ENCODE results near the gene PCDH1. TPM values are rescaled to one million over a fixed set of nuclear protein-coding genes. Genes with fewer than 3 reads are reported as not detected.

Gene PCDH1
- total RNA-seq, 1 donor from 2014 or later = 36.4 TPM

- intact Hi-C loops (cut with DNase I) = loop anchor here (5.0 to 10.0 kb wide), 2 partner anchors 88 to 174 kb away; partner anchors contain the start of gene RNF14
- ATAC-seq (no peak), DNase-seq (ENCODE audit: low spot score) (no peak)
Observed at GRCh38 chr5:141876628-141877355, 1.4 kb downstream of the PCDH1 start.

GRCh38 chr5:141875795-141876627 lies 2.2 kb downstream of the PCDH1 start:
- DNase-seq (ENCODE audit: low spot score) (no peak), ATAC-seq (no peak)
- intact Hi-C loops (cut with DNase I) = loop anchor here (5.0 to 10.0 kb wide), 2 partner anchors 89 to 174 kb away; partner anchors contain the start of gene RNF14

DNA sequence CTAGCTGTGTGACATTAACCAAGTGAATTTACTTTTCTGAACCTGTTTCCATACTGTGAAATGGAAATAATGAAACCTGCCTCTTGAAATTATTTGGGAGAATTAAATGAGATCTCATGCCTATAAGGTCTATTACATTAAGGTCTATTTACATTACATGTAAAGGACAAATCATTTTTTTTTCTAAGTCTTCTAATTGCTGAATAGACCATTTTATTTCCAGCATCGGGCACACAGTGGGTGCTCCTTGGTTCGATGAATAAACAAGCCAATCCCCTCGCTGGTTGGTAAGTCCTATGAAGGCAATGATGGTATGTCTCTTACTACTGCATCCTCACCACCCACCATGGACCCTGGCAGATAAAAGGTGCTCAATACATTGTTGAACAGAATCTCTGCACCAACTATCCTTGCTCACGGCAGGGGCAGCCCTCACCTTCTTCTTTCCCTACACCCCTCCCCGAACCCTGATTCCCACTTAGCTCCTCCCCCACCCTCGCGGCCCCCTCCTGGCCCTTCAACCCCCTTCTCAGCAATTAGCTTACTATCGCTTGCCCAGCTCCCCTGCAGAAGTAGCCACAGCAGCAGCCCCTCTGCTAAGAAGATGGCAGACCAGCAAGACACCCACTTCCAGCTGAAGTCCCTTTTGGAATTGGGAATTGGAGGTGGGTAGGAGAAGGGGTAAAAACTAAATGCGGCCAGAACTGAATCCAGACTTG lies 3.0 kb downstream of the PCDH1 start:
- DNase-seq (ENCODE audit: low spot score) (no peak), ATAC-seq (no peak)
- intact Hi-C loops (cut with DNase I) = loop anchor here (5.0 to 10.0 kb wide), 2 partner anchors 90 to 173 kb away; partner anchors contain the start of gene RNF14

- intact Hi-C loops (cut with DNase I) = loop anchor here (10.0 kb wide), 1 partner anchor 90 kb away; the partner anchor contains the start of gene RNF14
- DNase-seq (ENCODE audit: low spot score) (no peak), ATAC-seq (no peak)
Observed at GRCh38 chr5:141874262-141874964, 3.8 kb downstream of the PCDH1 start.

DNA sequence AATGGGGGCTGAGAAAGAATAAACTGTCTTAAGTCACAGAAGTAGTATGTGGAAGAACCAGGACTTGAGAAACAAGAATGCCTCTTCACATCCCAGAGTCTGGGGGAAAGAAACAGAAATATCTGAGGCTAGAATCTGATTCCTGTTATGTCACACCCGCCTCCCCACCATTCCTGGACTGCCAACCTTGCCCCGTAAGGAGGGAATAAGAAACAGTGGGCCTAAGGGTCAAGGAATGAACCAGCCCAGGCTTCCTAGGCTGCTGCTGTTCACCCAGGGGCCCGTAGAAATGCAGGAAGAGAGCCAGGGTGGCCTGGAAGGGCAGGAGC lies 4.3 kb downstream of the PCDH1 start:
- no peak for DNase-seq (ENCODE audit: low spot score)
- no peak for ATAC-seq
- intact Hi-C loops (cut with DNase I) = loop anchor here (10.0 kb wide), 1 partner anchor 91 kb away; the partner anchor contains the start of gene RNF14

DNA sequence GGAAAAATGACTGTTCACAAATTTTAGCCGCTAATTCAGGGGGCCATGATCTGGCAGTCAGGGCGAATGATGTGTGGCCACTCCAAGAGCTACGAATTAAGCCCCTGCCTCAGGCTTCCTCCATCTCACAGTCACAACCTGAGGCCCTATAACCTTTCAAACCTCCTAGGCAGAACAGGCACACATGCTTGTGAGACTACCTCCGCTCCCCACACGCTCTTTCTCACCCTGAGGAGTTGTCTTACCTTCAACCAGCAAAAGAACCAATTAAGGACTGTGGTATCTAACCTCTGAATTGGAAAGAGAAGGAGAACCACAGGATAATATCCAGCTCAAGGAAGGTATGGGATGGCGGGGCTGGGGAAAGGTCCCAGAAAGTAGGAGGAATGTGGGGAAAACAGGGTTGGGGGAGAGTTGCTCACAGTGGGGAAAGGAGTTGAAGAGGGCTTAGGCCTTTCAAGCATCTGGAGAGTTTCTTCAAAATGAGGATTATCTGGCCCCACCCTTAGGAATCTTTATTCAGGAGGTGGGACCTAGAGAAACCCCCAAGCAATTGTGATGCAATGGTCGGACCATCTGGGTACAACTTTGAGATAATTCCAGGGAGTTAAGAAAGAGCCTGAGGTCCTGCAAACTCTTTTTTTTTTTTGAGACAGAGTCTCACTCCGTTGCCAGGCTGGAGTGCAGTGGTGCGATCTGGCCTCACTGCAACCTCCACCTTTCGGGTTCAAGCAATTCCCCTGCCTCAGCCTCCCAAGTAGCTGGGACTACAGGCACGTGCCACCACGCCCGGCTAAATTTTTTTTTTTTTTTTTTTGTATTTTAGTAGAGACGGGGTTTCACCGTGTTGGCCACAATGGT lies 5.5 kb downstream of the PCDH1 start:
- DNase-seq (ENCODE audit: low spot score) (no peak), ATAC-seq (no peak)
- intact Hi-C loops (cut with DNase I) = loop anchor here (10.0 kb wide), 1 partner anchor 92 kb away; the partner anchor contains the start of gene RNF14

- intact Hi-C loops (cut with DNase I) = loop anchor here (10.0 kb wide), 1 partner anchor 93 kb away; the partner anchor contains the start of gene RNF14
- ATAC-seq (no peak), DNase-seq (ENCODE audit: low spot score) (no peak)
Observed at GRCh38 chr5:141871870-141872269, 6.3 kb downstream of the PCDH1 start.

DNA sequence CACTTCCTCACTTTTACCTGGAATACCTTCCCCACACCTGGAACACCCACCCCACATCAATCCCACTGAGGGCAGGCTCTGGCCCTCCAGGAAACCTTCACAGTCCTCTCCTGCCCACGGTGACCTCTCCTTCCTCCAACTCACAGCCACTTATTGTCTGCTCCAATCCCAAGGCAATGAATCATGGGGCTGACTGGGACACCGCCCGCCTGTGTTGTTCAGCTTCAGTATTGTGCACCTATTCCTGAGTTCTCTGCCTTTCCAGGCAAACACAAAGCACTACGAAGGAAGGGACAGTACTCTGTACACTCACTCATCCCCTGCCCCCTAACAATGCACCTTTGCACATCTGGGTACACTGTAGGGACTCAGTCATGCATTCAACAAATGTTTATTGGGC lies 7.3 kb downstream of the PCDH1 start:
- intact Hi-C loops (cut with DNase I) = loop anchor here (10.0 kb wide), 1 partner anchor 94 kb away; the partner anchor contains the start of gene RNF14
- ATAC-seq = no peak
- DNase-seq (ENCODE audit: low spot score) = no peak

- ATAC-seq (no peak), DNase-seq (ENCODE audit: low spot score) (no peak)
- intact Hi-C loops (cut with DNase I) = loop anchor here (10.0 kb wide), 1 partner anchor 95 kb away; the partner anchor contains the start of gene RNF14
Observed at GRCh38 chr5:141870228-141870627, 8.0 kb downstream of the PCDH1 start.

DNA sequence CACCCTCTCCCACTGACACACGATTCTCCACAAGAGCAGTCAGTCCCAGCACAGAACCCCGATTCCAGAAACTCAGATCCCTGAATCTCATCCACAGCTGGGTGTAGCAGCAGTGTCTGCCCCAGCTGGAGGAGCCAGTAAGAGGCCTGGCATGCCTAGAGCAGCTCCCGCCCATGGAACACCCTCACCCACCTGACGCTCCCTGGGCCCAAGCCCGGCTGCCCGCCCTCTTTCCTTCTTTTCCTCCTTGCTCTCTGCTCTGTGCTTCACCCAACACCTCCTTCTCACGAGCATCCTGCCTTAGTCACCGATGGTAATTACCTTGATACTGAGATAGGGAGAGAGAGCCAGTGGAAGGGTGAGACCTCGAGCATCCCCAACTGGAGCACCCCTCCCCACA lies 8.7 kb downstream of the PCDH1 start:
- intact Hi-C loops (cut with DNase I) = no loop called here
- DNase-seq (ENCODE audit: low spot score) (no peak), ATAC-seq (no peak)

- intact Hi-C loops (cut with DNase I) = no loop called here
- DNase-seq (ENCODE audit: low spot score) = no peak
- ATAC-seq = no peak
Observed at GRCh38 chr5:141869040-141869439, 9.2 kb downstream of the PCDH1 start.

- intact Hi-C loops (cut with DNase I) = no loop called here
- ATAC-seq (no peak), DNase-seq (ENCODE audit: low spot score) (no peak)
Observed at GRCh38 chr5:141868541-141868940, 9.7 kb downstream of the PCDH1 start.

DNA sequence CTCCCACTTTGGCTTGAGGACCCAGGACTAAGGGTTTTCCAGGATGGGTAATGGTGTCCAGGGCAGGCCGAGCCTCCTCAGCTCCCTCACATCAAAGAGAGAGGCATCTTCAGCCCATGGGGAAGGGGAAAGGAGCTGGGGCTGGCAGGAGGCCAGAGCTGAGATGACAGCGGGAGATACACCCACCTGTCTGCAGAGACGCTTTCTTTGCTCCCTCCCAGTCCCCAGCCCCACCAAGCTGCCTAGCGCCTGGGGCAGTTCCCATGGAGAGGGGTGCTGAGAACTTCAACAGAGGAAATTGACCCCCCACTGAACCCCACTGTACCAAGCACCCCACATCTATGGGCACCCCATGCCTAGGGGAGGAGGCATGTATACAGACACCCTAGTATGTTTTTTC lies 10.6 kb downstream of the PCDH1 start:
- intact Hi-C loops (cut with DNase I) = no loop called here
- no peak for ATAC-seq
- DNase-seq (ENCODE audit: low spot score) = no peak

DNA sequence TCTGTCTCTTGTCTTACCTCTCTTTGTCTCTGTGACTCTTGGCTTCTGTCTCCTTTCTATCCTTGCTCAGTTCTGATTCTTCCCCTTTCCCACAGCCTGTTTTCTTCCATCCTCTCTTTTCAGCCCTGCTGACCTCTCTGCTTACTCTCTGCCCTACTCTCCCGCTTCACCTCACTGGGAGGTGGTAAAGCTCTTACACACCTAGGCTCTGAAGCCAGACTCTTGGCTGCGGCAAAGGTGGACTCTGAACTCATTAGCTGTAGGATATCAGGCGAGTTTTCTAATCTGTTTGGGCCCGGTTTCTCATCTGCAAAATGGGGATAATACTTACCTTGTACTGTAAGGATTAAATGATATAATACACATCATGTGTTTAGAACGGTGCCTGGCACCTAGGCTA lies 11.1 kb downstream of the PCDH1 start:
- intact Hi-C loops (cut with DNase I) = no loop called here
- DNase-seq (ENCODE audit: low spot score) (no peak), ATAC-seq (no peak)

DNA sequence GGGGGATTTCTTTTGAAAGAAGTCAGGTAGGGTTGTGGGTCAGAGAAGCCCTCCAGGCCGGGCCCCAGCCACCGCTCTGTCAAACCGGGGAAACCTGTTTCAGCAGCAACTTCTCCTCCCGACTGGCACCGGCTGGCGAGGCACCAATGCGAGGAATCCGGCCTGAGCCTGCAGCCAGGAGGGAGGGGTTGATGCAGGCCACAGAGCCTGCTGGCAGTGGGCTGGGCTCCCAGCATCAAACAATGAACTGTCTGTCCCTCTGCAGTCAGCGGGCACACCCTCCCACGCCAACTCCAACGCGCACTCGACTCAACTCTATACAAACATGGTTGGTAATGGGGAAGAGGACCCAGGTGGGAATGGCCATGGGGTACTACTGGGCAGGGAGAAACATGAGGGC lies 12.1 kb downstream of the PCDH1 start:
- DNase-seq (ENCODE audit: low spot score) (peak; percentile 75), ATAC-seq (peak; percentile 67)
- intact Hi-C loops (cut with DNase I) = no loop called here

DNA sequence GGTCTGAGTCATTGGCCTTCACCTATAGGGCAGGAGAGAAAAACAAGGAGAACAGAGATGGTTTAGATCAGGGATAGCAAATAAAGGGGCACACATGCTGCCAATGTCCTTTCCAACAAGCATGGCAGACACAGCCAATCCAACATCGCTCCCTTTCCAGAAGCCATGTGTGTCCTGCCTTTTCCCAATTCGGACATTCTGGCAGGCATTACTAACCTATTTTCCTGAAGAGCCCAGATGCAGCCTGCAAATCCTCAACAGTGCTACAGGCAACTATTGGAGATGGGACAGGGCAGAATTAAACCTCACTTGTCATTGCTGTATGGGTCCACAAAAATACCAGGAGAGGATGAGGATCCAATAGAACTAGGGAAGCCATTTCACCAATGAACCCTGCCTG lies 12.8 kb downstream of the PCDH1 start:
- intact Hi-C loops (cut with DNase I) = no loop called here
- ATAC-seq (no peak), DNase-seq (ENCODE audit: low spot score) (no peak)

GRCh38 chr5:141864371-141865370 lies 13.5 kb downstream of the PCDH1 start:
- DNase-seq (ENCODE audit: low spot score) = no peak
- ATAC-seq = no peak
- intact Hi-C loops (cut with DNase I) = no loop called here

All from sciatic nerve (tissue), 2 donors.